ENCODE measurements around the gene GPBAR1.

Gene GPBAR1

GRCh38 chr2:218276986-218277755 is 16.4 kb downstream of the GPBAR1 start:
- Histone ChIP-seq H3K9me3 (ENCODE audit: control insufficient read depth, insufficient read depth, low read length) (no peaks in the 10 kb centered on the region), H3K4me3 (ENCODE audit: low read length) (no peak overlapping the region), H3K4me1 (ENCODE audit: control insufficient read depth, insufficient read depth, low read length) (no peaks in the 10 kb centered on the region), H3K27me3 (ENCODE audit: control insufficient read depth, insufficient read depth, low read length) (no peaks in the 10 kb centered on the region), H3K27ac (ENCODE audit: low read length) (no peak overlapping the region), H3K36me3 (ENCODE audit: control insufficient read depth, insufficient read depth, low read length) (peaks cover 16% of the 10 kb centered on the region; the same call in 1 of the 2 replicates)
- no peak for DNase-seq (ENCODE audit: low read depth, low spot score)
- WGBS (ENCODE audit: insufficient coverage, insufficient read length): no CpG with 5 or more reads among the region's 12 CpGs

DNA sequence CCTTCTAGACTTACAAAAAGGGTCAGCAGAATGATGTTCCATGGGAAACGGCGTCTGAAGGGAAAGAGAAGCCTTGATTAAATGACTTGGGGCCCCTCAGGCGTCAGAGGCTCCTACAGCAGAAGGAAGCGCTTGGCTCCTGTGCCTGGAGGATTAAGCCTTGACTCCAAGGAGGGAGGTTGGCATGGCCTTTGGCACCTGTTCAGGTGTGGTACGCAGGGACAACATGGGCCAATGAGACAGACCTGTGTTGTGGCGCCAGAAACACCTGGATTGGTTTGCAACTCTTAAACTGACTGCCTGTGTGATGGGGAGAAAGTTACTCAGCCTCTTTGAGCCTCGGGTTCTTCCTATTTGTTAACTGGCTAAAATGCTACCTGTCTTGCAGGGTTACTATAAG is 17.1 kb downstream of the GPBAR1 start:
- Histone ChIP-seq H3K27me3 (ENCODE audit: control insufficient read depth, insufficient read depth, low read length) (no peaks in the 10 kb centered on the region), H3K4me3 (ENCODE audit: low read length) (no peak overlapping the region), H3K9me3 (ENCODE audit: control insufficient read depth, insufficient read depth, low read length) (no peaks in the 10 kb centered on the region), H3K4me1 (ENCODE audit: control insufficient read depth, insufficient read depth, low read length) (no peaks in the 10 kb centered on the region), H3K36me3 (ENCODE audit: control insufficient read depth, insufficient read depth, low read length) (peaks cover 16% of the 10 kb centered on the region; the same call in 1 of the 2 replicates), H3K27ac (ENCODE audit: low read length) (no peak overlapping the region)
- no CpG with 5 or more reads among the region's 7 CpGs for WGBS (ENCODE audit: insufficient coverage, insufficient read length)
- no peak for DNase-seq (ENCODE audit: low read depth, low spot score)

DNA sequence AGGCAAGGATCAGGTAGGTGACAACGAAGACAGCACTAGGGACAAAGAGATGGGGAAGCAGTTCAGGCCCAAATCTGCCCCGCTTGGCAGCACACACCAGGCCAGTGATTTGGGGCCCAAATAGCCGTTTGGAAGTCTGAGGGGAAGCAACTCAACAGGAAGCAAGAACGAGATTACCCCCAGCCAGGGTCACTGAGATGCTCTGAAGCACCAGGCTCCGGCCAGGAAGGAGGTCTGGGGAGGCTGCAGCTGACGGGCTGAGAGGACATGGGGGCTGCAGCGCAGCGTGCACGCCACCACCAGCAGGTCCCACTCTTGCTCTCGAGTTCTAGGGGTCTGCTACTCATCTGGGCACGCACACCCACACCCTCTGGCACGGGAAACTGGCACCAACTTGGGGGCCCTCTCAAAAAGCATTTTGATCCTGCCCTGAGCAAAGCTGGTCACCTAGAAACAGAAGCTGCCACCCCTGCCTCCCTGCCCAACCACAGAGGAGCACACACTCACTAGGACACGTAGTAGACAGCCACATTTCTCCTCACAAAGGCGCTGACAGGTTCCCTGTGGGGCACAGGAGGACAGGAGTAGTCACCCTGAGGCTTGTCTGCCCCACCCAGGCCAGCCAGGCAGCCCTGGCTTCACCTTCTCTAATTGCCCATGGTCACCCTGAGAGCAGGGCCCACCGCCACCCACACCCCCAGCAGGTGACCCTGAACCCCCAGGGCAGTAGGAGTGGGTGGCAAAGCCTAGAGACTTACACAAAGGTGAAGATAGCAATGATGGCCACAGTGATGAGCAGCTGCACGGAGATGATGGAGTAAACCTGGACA is 17.9 kb downstream of the GPBAR1 start:
- Histone ChIP-seq H3K9me3 (ENCODE audit: control insufficient read depth, insufficient read depth, low read length) (no peaks in the 10 kb centered on the region), H3K4me3 (ENCODE audit: low read length) (no peak overlapping the region), H3K27ac (ENCODE audit: low read length) (no peak overlapping the region), H3K27me3 (ENCODE audit: control insufficient read depth, insufficient read depth, low read length) (no peaks in the 10 kb centered on the region), H3K4me1 (ENCODE audit: control insufficient read depth, insufficient read depth, low read length) (no peaks in the 10 kb centered on the region), H3K36me3 (ENCODE audit: control insufficient read depth, insufficient read depth, low read length) (peaks cover 16% of the 10 kb centered on the region; the same call in 1 of the 2 replicates)
- DNase-seq (ENCODE audit: low read depth, low spot score): no peak
- no CpG with 5 or more reads among the region's 16 CpGs for whole genome bisulfite sequencing (ENCODE audit: insufficient coverage, insufficient read length)

DNA sequence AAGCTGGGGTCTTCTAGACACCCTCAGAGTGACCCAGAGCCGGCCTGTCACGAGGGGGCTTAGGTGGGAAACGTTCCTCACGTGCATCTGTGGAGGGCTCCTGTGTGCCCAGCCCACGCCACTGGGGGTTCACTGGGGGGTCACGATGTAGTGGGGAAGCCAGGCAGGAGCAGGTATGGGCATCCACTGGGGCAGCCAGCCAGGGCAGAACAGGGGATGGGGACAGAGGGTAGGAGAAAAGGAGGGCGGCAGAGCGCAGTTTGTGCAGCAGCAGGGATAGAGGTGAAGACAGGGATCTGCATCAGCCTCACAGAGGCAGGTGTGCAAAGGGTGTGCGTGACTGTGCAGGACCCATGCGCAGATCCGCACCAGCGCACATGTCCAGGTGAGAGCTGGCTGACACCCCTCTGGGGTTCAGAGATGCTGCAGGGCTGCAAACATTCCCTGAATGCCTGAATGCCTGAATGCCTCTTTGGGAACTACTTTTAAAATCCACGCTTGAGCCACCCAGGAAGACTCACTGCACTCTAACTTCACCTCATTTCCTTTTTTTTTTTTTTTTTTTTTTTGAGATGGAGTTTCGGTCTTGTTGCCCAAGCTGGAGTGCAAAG is 19.6 kb downstream of the GPBAR1 start:
- Histone ChIP-seq H3K36me3 (ENCODE audit: control insufficient read depth, insufficient read depth, low read length) (peaks cover 12% of the 10 kb centered on the region; the same call in 1 of the 2 replicates), H3K4me3 (ENCODE audit: low read length) (no peak overlapping the region), H3K27me3 (ENCODE audit: control insufficient read depth, insufficient read depth, low read length) (no peaks in the 10 kb centered on the region), H3K27ac (ENCODE audit: low read length) (no peak overlapping the region), H3K9me3 (ENCODE audit: control insufficient read depth, insufficient read depth, low read length) (no peaks in the 10 kb centered on the region), H3K4me1 (ENCODE audit: control insufficient read depth, insufficient read depth, low read length) (no peaks in the 10 kb centered on the region)
- DNase-seq (ENCODE audit: low read depth, low spot score): no peak
- WGBS (ENCODE audit: insufficient coverage, insufficient read length): no CpG with 5 or more reads among the region's 14 CpGs

- WGBS (ENCODE audit: insufficient coverage, insufficient read length): no CpG with 5 or more reads among the region's 3 CpGs
- Histone ChIP-seq H3K4me3 (ENCODE audit: low read length) (no peak overlapping the region), H3K27me3 (ENCODE audit: control insufficient read depth, insufficient read depth, low read length) (no peaks in the 10 kb centered on the region), H3K9me3 (ENCODE audit: control insufficient read depth, insufficient read depth, low read length) (no peaks in the 10 kb centered on the region), H3K27ac (ENCODE audit: low read length) (no peak overlapping the region), H3K4me1 (ENCODE audit: control insufficient read depth, insufficient read depth, low read length) (no peaks in the 10 kb centered on the region), H3K36me3 (ENCODE audit: control insufficient read depth, insufficient read depth, low read length) (peaks cover 9% of the 10 kb centered on the region; the same call in 1 of the 2 replicates)
- DNase-seq (ENCODE audit: low read depth, low spot score): no peak
Measured at GRCh38 chr2:218281449-218281848, 20.6 kb downstream of the GPBAR1 start.

DNA sequence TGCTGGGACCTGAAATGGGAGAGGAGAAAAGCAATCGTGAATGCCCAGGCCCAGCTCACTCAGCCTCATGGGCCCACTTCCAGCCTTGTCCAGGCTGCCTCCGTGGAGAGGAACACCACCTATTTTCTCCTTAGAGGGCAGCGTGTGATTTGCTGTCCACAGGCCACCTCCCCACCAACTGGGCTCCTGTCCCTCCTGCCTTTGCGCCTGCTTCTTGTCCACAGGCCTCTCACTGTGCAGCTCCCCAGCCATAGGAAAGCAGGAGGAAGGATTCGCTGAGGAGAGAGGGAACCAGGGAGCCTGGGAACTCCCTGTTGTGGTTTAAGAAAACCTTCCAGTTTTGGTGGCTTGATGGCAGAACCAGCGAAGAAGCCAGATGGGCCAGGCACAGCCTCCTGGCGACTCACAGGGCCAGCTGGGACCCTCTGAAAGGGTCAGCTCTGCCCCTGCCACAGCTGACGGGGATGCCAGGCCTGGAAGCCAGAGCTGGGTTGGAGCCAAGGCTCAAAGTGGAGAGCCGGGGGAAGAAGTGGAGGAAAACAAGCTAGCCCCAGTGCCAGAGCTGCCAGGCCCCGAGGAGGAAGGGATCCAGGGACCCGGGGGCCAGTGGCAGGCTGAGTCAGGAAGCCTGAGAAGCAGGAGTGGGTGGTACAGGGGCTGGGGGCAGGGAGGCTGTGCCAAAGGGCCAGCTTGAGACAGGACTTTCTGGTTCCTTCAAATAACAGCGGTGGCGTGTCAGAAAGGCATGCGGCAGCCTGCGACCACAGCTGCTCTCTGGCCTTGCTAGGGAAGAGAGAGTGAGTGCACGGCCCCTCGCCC is 21.6 kb downstream of the GPBAR1 start:
- no peaks in the 10 kb centered on the region for H3K27me3 ChIP-seq (ENCODE audit: control insufficient read depth, insufficient read depth, low read length)
- peaks cover 3% of the 10 kb centered on the region; the same call in 1 of the 2 replicates for H3K4me1 ChIP-seq (ENCODE audit: control insufficient read depth, insufficient read depth, low read length)
- no peak overlapping the region for H3K4me3 ChIP-seq (ENCODE audit: low read length)
- DNase-seq (ENCODE audit: low read depth, low spot score): no peak
- 0 out of 2 replicates have a peak, but pooled peaks cover 4% of the 10 kb centered on the region for H3K36me3 ChIP-seq (ENCODE audit: control insufficient read depth, insufficient read depth, low read length)
- WGBS (ENCODE audit: insufficient coverage, insufficient read length): no CpG with 5 or more reads among the region's 17 CpGs
- H3K27ac ChIP-seq (ENCODE audit: low read length): no peak overlapping the region
- no peaks in the 10 kb centered on the region for H3K9me3 ChIP-seq (ENCODE audit: control insufficient read depth, insufficient read depth, low read length)

- H3K4me1 ChIP-seq (ENCODE audit: control insufficient read depth, insufficient read depth, low read length): peaks cover 3% of the 10 kb centered on the region
- H3K9me3 ChIP-seq (ENCODE audit: control insufficient read depth, insufficient read depth, low read length): no peaks in the 10 kb centered on the region
- no peak overlapping the region for H3K4me3 ChIP-seq (ENCODE audit: low read length)
- WGBS (ENCODE audit: insufficient coverage, insufficient read length): no CpG with 5 or more reads among the region's 16 CpGs
- H3K27me3 ChIP-seq (ENCODE audit: control insufficient read depth, insufficient read depth, low read length): no peaks in the 10 kb centered on the region
- DNase-seq (ENCODE audit: low read depth, low spot score): no peak
- no peaks in the 10 kb centered on the region for H3K36me3 ChIP-seq (ENCODE audit: control insufficient read depth, insufficient read depth, low read length)
- H3K27ac ChIP-seq (ENCODE audit: low read length): no peak overlapping the region
Measured at GRCh38 chr2:218284106-218284811, 23.4 kb downstream of the GPBAR1 start.

- Histone ChIP-seq H3K27me3 (ENCODE audit: control insufficient read depth, insufficient read depth, low read length) (no peaks in the 10 kb centered on the region), H3K36me3 (ENCODE audit: control insufficient read depth, insufficient read depth, low read length) (no peaks in the 10 kb centered on the region), H3K9me3 (ENCODE audit: control insufficient read depth, insufficient read depth, low read length) (no peaks in the 10 kb centered on the region), H3K4me3 (ENCODE audit: low read length) (no peak overlapping the region), H3K27ac (ENCODE audit: low read length) (no peak overlapping the region), H3K4me1 (ENCODE audit: control insufficient read depth, insufficient read depth, low read length) (peaks cover 3% of the 10 kb centered on the region)
- no CpG with 5 or more reads among the region's 6 CpGs for WGBS (ENCODE audit: insufficient coverage, insufficient read length)
- DNase-seq (ENCODE audit: low read depth, low spot score): no peak
Measured at GRCh38 chr2:218285604-218286003, 24.8 kb downstream of the GPBAR1 start.

- H3K27ac ChIP-seq (ENCODE audit: low read length): no peak overlapping the region
- no peak for DNase-seq (ENCODE audit: low read depth, low spot score)
- H3K36me3 ChIP-seq (ENCODE audit: control insufficient read depth, insufficient read depth, low read length): no peaks in the 10 kb centered on the region
- no CpG with 5 or more reads among the region's 11 CpGs for WGBS (ENCODE audit: insufficient coverage, insufficient read length)
- no peaks in the 10 kb centered on the region for H3K9me3 ChIP-seq (ENCODE audit: control insufficient read depth, insufficient read depth, low read length)
- no peaks in the 10 kb centered on the region for H3K27me3 ChIP-seq (ENCODE audit: control insufficient read depth, insufficient read depth, low read length)
- no peak overlapping the region for H3K4me3 ChIP-seq (ENCODE audit: low read length)
- H3K4me1 ChIP-seq (ENCODE audit: control insufficient read depth, insufficient read depth, low read length): peaks cover 3% of the 10 kb centered on the region
Measured at GRCh38 chr2:218286570-218287459, 26.0 kb downstream of the GPBAR1 start.

All from iPS DF 6.9 (cell line).